GM12891 (cell line): ENCODE measurements around the gene NHS.

ENCODE experiments used
- PAX5 ChIP-seq: IDR thresholded peaks from 2 replicates; pipeline ENCODE4 v1.6.1; 2011; ENCODE audit warnings: low read length, moderate library complexity, mild to moderate bottlenecking; ENCODE audit not compliant: insufficient read depth, severe bottlenecking
- POLR2A ChIP-seq: IDR thresholded peaks from 2 replicates; pipeline ENCODE4 v1.6.1; 2011; ENCODE audit warnings: low read depth, low read length, control low read depth
- POLR2AphosphoS5 ChIP-seq: IDR thresholded peaks from 2 replicates; pipeline ENCODE4 v1.6.1; 2011; ENCODE audit warnings: low read depth, low read length, control low read depth
- POU2F2 ChIP-seq: IDR thresholded peaks from 2 replicates; pipeline ENCODE4 v1.6.1; 2011; ENCODE audit warnings: low read depth, mild to moderate bottlenecking, control low read depth, low read length, moderate library complexity
- SPI1 ChIP-seq: IDR thresholded peaks from 2 replicates; pipeline ENCODE4 v1.6.1; 2011; ENCODE audit warnings: low read depth, low read length, control low read depth
- TAF1 ChIP-seq: IDR thresholded peaks from 2 replicates; pipeline ENCODE4 v1.6.1; 2011; ENCODE audit warnings: low read depth, low read length, control low read depth

DNA sequence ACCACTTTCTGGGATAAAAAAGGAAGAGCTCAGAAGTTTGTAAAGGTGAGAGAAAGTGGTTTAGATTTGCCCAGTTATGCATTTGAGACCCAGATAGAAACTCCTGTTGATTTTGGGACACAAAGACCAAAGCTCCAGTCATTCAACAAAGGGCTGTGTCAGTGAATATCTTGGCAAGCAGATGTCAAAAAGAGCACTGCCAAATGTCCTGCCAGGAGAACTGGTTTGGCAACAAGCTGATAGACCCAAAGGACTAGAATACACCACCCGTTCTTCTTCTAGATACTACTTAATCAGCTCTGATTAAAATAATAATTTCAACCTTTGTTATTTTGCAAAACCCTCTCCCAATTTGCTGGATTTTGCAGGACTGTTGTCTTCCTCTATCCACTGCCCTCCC lies 121.4 kb downstream of the NHS start:
- TF ChIP-seq TAF1 = no peak
- TF ChIP-seq POLR2AphosphoS5 = no peak
- TF ChIP-seq POLR2A = no peak
- no peak for TF ChIP-seq SPI1
- TF ChIP-seq POU2F2 = no peak
- no peak for TF ChIP-seq PAX5
